ENCODE results near the gene PMFBP1.

DNA sequence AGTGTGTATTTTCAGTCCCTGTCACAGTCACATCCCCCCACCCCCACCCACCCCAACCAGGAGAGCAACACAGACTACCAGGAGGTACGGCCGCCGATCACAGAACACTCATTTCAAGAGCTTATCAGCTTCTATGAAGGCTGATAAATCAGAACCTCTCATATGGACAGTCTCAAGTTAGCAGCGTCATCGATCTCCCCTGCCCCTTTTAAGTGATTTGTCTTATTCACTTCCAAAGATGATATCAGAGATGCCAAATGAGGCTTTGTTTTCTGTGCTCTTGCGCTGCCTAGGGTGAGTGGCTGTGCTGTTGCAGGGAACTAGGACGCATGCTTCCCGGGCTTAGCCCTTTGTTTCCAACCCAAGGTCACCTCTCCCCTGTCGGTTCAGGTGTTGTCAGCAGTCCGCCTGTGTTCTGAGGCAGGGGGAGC lies 26.8 kb upstream of the PMFBP1 start:
- TF ChIP-seq, protein P1, sequence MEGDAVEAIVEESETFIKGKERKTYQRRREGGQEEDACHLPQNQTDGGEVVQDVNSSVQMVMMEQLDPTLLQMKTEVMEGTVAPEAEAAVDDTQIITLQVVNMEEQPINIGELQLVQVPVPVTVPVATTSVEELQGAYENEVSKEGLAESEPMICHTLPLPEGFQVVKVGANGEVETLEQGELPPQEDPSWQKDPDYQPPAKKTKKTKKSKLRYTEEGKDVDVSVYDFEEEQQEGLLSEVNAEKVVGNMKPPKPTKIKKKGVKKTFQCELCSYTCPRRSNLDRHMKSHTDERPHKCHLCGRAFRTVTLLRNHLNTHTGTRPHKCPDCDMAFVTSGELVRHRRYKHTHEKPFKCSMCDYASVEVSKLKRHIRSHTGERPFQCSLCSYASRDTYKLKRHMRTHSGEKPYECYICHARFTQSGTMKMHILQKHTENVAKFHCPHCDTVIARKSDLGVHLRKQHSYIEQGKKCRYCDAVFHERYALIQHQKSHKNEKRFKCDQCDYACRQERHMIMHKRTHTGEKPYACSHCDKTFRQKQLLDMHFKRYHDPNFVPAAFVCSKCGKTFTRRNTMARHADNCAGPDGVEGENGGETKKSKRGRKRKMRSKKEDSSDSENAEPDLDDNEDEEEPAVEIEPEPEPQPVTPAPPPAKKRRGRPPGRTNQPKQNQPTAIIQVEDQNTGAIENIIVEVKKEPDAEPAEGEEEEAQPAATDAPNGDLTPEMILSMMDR (IDR thresholded peaks at IDR 0.05 in 4 of 5, conservative IDR thresholded peaks at IDR 0.05 in 1 of 5): no peak
- TF ChIP-seq POLR2A (IDR thresholded peaks at IDR 0.05): no peak
